Measurements from ENCODE around the gene TIAM1. TPM values are rescaled to one million over a fixed set of nuclear protein-coding genes. Genes with fewer than 3 reads are reported as not detected.

Gene TIAM1
- total RNA-seq, 4 donors from 2014 or later = 2.6 to 11.0 (median 6.9) TPM

GRCh38 chr21:31159808-31160207, 184.3 kb downstream of the TIAM1 start:
- TF ChIP-seq POLR2A (IDR thresholded peaks at IDR 0.05) (no peak), EP300 (IDR thresholded peaks at IDR 0.05) (no peak), POLR2AphosphoS5 (IDR thresholded peaks at IDR 0.05) (no peak)
- TF ChIP-seq, protein P1, sequence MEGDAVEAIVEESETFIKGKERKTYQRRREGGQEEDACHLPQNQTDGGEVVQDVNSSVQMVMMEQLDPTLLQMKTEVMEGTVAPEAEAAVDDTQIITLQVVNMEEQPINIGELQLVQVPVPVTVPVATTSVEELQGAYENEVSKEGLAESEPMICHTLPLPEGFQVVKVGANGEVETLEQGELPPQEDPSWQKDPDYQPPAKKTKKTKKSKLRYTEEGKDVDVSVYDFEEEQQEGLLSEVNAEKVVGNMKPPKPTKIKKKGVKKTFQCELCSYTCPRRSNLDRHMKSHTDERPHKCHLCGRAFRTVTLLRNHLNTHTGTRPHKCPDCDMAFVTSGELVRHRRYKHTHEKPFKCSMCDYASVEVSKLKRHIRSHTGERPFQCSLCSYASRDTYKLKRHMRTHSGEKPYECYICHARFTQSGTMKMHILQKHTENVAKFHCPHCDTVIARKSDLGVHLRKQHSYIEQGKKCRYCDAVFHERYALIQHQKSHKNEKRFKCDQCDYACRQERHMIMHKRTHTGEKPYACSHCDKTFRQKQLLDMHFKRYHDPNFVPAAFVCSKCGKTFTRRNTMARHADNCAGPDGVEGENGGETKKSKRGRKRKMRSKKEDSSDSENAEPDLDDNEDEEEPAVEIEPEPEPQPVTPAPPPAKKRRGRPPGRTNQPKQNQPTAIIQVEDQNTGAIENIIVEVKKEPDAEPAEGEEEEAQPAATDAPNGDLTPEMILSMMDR (IDR thresholded peaks at IDR 0.05) = no peak
- Histone ChIP-seq H3K36me3 (no peaks in the 10 kb centered on the region), H3K4me3 (peak overlapping the region in 1 of 2 donors; percentile 21), H3K9me3 (peaks cover 0 to 35% (median 0%) of the 10 kb centered on the region in 3 donors), H3K27ac (peak overlapping the region in 2 of 4 donors; percentile 7 to 37), H3K27me3 (peaks cover 22% of the 10 kb centered on the region), H3K4me1 (no peaks in the 10 kb centered on the region)
- ATAC-seq = no peak
- 64 to 80% methylated on average over 5 of the region's 5 CpGs for WGBS, 2 donors (ENCODE audit: low coverage in 1 of 2)

GRCh38 chr21:31158789-31159581, 185.1 kb downstream of the TIAM1 start:
- Histone ChIP-seq H3K27me3 (peaks cover 22% of the 10 kb centered on the region), H3K36me3 (no peaks in the 10 kb centered on the region), H3K4me3 (peak overlapping the region in 1 of 2 donors; percentile 21), H3K27ac (peak overlapping the region in 2 of 4 donors; percentile 7 to 14), H3K4me1 (no peaks in the 10 kb centered on the region), H3K9me3 (peaks cover 0 to 44% (median 0%) of the 10 kb centered on the region in 3 donors)
- no peak for TF ChIP-seq POLR2A (IDR thresholded peaks at IDR 0.05)
- TF ChIP-seq EP300 (IDR thresholded peaks at IDR 0.05) = no peak
- TF ChIP-seq POLR2AphosphoS5 (IDR thresholded peaks at IDR 0.05) = no peak
- TF ChIP-seq, protein P1 (IDR thresholded peaks at IDR 0.05) = no peak
- no peak for ATAC-seq
- WGBS, 2 donors (ENCODE audit: low coverage in 1 of 2) = 62 to 80% methylated on average over 3 to 4 of the region's 8 CpGs

DNA sequence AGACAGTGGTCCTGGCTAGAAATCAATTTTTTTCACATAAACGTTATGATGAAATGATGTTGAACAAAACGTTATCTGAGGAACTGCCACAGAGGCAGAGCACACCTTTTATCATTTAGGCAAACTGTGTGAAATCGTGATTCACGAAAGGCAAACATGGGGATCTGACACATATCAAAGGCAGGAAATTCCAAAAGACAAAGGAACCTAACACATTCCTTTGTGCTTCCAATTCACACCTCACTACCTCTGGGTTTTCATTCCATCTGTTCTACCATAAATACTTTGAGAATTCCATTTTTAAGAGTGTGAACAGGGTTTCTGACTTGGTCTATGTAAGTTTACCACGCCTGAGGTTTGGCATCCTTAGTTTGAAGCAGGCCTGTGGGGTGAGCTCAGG, 186.3 kb downstream of the TIAM1 start:
- Histone ChIP-seq H3K36me3 (no peaks in the 10 kb centered on the region), H3K27me3 (peaks cover 22% of the 10 kb centered on the region), H3K4me3 (no peak overlapping the region), H3K27ac (no peak overlapping the region), H3K9me3 (peaks cover 0 to 48% (median 0%) of the 10 kb centered on the region in 3 donors), H3K4me1 (no peaks in the 10 kb centered on the region)
- TF ChIP-seq EP300 (IDR thresholded peaks at IDR 0.05) (no peak), POLR2AphosphoS5 (IDR thresholded peaks at IDR 0.05) (no peak), POLR2A (IDR thresholded peaks at IDR 0.05) (no peak)
- TF ChIP-seq, protein P1 (IDR thresholded peaks at IDR 0.05) = no peak
- WGBS, 2 donors (ENCODE audit: low coverage in 1 of 2) = 58 to 70% methylated on average over 5 of the region's 5 CpGs
- no peak for ATAC-seq

GRCh38 chr21:31156662-31157061, 187.4 kb downstream of the TIAM1 start:
- H3K27ac ChIP-seq = no peak overlapping the region
- no peak overlapping the region for H3K4me3 ChIP-seq
- WGBS, 2 donors (ENCODE audit: low coverage in 1 of 2) = 87 to 88% methylated on average over 2 of the region's 2 CpGs
- TF ChIP-seq POLR2AphosphoS5 (IDR thresholded peaks at IDR 0.05) = no peak
- no peak for TF ChIP-seq EP300 (IDR thresholded peaks at IDR 0.05)
- TF ChIP-seq, protein P1 (IDR thresholded peaks at IDR 0.05) = no peak
- no peak for TF ChIP-seq POLR2A (IDR thresholded peaks at IDR 0.05)
- no peak for ATAC-seq
- H3K36me3 ChIP-seq = no peaks in the 10 kb centered on the region
- peaks cover 22% of the 10 kb centered on the region for H3K27me3 ChIP-seq
- peaks cover 0 to 48% (median 0%) of the 10 kb centered on the region in 3 donors for H3K9me3 ChIP-seq
- H3K4me1 ChIP-seq = no peaks in the 10 kb centered on the region

DNA sequence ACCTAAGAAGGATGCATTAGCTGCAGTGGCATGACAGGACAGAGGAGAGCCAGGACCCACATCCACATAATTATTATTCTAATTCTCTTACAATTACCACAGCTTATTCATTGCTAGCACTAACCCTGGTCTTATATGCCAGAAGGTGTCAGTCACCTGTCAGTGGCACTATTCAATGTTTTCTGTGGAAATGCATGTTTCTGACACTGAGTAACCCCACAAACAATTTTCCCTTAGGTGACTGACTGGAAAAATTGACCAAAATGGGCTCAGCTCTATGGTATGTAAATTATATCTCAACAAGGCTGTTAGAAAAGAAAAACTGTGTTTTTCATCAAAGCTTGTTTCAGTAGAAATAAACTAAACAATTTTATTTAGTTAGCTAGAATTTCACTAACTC, 187.9 kb downstream of the TIAM1 start:
- Histone ChIP-seq H3K4me1 (no peaks in the 10 kb centered on the region), H3K4me3 (no peak overlapping the region), H3K27ac (no peak overlapping the region), H3K36me3 (no peaks in the 10 kb centered on the region), H3K9me3 (peaks cover 0 to 48% (median 0%) of the 10 kb centered on the region in 3 donors), H3K27me3 (peaks cover 22% of the 10 kb centered on the region)
- no peak for ATAC-seq
- TF ChIP-seq, protein P1 (IDR thresholded peaks at IDR 0.05) = no peak
- no peak for TF ChIP-seq POLR2A (IDR thresholded peaks at IDR 0.05)
- no peak for TF ChIP-seq POLR2AphosphoS5 (IDR thresholded peaks at IDR 0.05)
- TF ChIP-seq EP300 (IDR thresholded peaks at IDR 0.05) = no peak

All from gastroesophageal sphincter (tissue), 4 donors.